Stimulated activated CD8-positive, alpha-beta memory T cell treated with anti-CD3 and anti-CD28 coated beads, Interleukin-4, amount 100 ng/mL, for 24 hours (primary cell): ENCODE data around the gene PLAAT5.

Experiments
- DNase-seq: peaks from one replicate; pipeline ENCODE4 v3.0.0-alpha.2; 2020; ENCODE audit warnings: low read depth

The PLAAT5 gene

GRCh38 chr11:63512816-63513215, 21.8 kb upstream of the PLAAT5 start:
- DNase-seq, result no peak

GRCh38 chr11:63511048-63511748, 20.2 kb upstream of the PLAAT5 start:
- DNase-seq, result no peak

GRCh38 chr11:63510360-63511047, 19.5 kb upstream of the PLAAT5 start:
- DNase-seq, result no peak

- no peak for DNase-seq
Measured at GRCh38 chr11:63508745-63509144, 17.8 kb upstream of the PLAAT5 start.

- DNase-seq, result no peak
Measured at GRCh38 chr11:63508009-63508408, 17.0 kb upstream of the PLAAT5 start.

GRCh38 chr11:63507511-63507910, 16.5 kb upstream of the PLAAT5 start:
- DNase-seq, result no peak

GRCh38 chr11:63506876-63507275, 15.9 kb upstream of the PLAAT5 start:
- no peak for DNase-seq

- no peak for DNase-seq
Measured at GRCh38 chr11:63505857-63506528, 15.0 kb upstream of the PLAAT5 start, which contains the start of gene LGALS12. LGALS12 (plus strand) TSS chr11:63506084; CDS start chr11:63506459, 375 bp downstream.

- no peak for DNase-seq
Measured at GRCh38 chr11:63504933-63505586, 14.1 kb upstream of the PLAAT5 start.

GRCh38 chr11:63504054-63504453, 13.1 kb upstream of the PLAAT5 start:
- no peak for DNase-seq

- no peak for DNase-seq
Measured at GRCh38 chr11:63503492-63503891, 12.5 kb upstream of the PLAAT5 start.

- DNase-seq, result no peak
Measured at GRCh38 chr11:63502252-63502820, 11.4 kb upstream of the PLAAT5 start.

- DNase-seq, result no peak
Measured at GRCh38 chr11:63501236-63501635, 10.3 kb upstream of the PLAAT5 start.

- no peak for DNase-seq
Measured at GRCh38 chr11:63499874-63500273, 8.9 kb upstream of the PLAAT5 start.

- no peak for DNase-seq
Measured at GRCh38 chr11:63494975-63495374, 4.0 kb upstream of the PLAAT5 start.

GRCh38 chr11:63493127-63493526, 2.2 kb upstream of the PLAAT5 start:
- no peak for DNase-seq

- no peak for DNase-seq
Measured at GRCh38 chr11:63492441-63492840, 1.5 kb upstream of the PLAAT5 start.

GRCh38 chr11:63491636-63492372, 837 bp upstream of the PLAAT5 start:
- DNase-seq, result no peak

- DNase-seq, result no peak
Measured at GRCh38 chr11:63491240-63491587, 247 bp upstream of the PLAAT5 start.

GRCh38 chr11:63489879-63490278, 1.1 kb downstream of the PLAAT5 start:
- no peak for DNase-seq

GRCh38 chr11:63488789-63489188, 2.2 kb downstream of the PLAAT5 start:
- no peak for DNase-seq

- no peak for DNase-seq
Measured at GRCh38 chr11:63485777-63486176, 5.2 kb downstream of the PLAAT5 start.
